Peyer's patch (tissue), 4 donors: Measurements from ENCODE around the gene MFN2. TPM values are rescaled to one million over a fixed set of nuclear protein-coding genes. Genes with fewer than 3 reads are reported as not detected.

Experiments used
- DNase-seq, 3 donors: peaks; one replicate each; pipeline ENCODE4 v3.0.0-alpha.2; 2017 to 2019
- H3K27ac ChIP-seq, 4 donors: fragments of 200-600 bp; sonication (generic); one replicate each; pipeline ENCODE4 v1.5.1; 2016 to 2019
- H3K27me3 ChIP-seq, 2 donors: fragments of 200-600 bp; sonication (generic); one replicate each; pipeline ENCODE4 v1.5.1; 2019
- H3K36me3 ChIP-seq, 3 donors: fragments of 200-600 bp; sonication (generic); one replicate each; pipeline ENCODE4 v1.5.1; 2016 to 2019
- H3K4me1 ChIP-seq, 4 donors: fragments of 200-600 bp; sonication (generic); one replicate each; pipeline ENCODE4 v1.5.1; 2016 to 2019
- H3K4me3 ChIP-seq, 4 donors: fragments of 200-600 bp; sonication (generic); 1 replicate in 3 of 4; 2 replicates in 1 of 4; pipeline ENCODE4 v1.5.1; 2016 to 2019; ENCODE audit warnings: mild to moderate bottlenecking in 1 of 4
- H3K9me3 ChIP-seq, 4 donors: fragments of 200-600 bp; sonication (generic); one replicate each; pipeline ENCODE4 v1.5.1; 2016 to 2019; ENCODE audit warnings: mild to moderate bottlenecking in 1 of 4
- POLR2A ChIP-seq, 2 donors: fragments of 450-650 bp; IDR thresholded peaks; one replicate each; pipeline ENCODE4 v1.5.1; 2017; ENCODE audit warnings: antibody characterized with exemption in 2 of 2, mild to moderate bottlenecking in 2 of 2, moderate library complexity in 2 of 2
- total RNA-seq, 4 donors: library from RNA; depleted of rRNA; stranded (reverse); fragments of >200 nt; gene quantifications; one replicate each; pipeline ENCODE4 v1.1.0, GENCODE V29; 2016
- TF ChIP-seq, protein P1 (sequence below), 6 experiments: fragments of 450-650 bp in 4 of 6; fragments of 200-600 bp in 2 of 6; sonication (generic) in 1 of 6; IDR thresholded peaks; one replicate each; pipeline ENCODE4 v1.5.1; 2017 to 2019; ENCODE audit warnings: antibody characterized with exemption in 6 of 6, mild to moderate bottlenecking in 3 of 6, moderate library complexity in 1 of 6

Gene MFN2
- total RNA-seq, 4 donors from 2014 or later = 54.5 to 101 (median 94.9) TPM

DNA sequence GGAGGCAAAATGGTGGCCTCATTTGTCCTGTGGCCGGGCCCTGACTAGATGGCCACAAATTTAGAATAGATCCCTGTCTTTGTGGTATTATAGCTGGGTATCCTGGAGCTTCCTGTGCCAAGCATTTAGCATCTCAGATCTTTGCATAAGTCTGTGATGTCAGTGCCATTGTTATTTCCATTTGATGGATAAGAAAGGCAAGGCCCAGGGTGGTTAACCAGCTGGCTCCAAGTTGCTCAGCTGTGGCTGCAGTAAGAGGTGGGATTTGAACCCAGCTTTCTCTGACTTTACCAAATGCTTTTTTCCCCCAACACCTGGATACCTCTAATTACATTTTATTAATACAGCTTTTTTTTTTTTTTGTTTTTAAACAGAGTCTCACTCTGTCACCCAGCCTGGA, 71.1 kb downstream of the MFN2 start:
- Histone ChIP-seq H3K4me3 (no peak overlapping the region), H3K36me3 (no peaks in the 10 kb centered on the region), H3K9me3 (no peaks in the 10 kb centered on the region), H3K27me3 (no peaks in the 10 kb centered on the region), H3K4me1 (peaks cover 0 to 19% (median 8%) of the 10 kb centered on the region in 4 donors), H3K27ac (no peak overlapping the region)
- DNase-seq = no peak
- no peak for TF ChIP-seq POLR2A (IDR thresholded peaks at IDR 0.05)
- TF ChIP-seq, protein P1, sequence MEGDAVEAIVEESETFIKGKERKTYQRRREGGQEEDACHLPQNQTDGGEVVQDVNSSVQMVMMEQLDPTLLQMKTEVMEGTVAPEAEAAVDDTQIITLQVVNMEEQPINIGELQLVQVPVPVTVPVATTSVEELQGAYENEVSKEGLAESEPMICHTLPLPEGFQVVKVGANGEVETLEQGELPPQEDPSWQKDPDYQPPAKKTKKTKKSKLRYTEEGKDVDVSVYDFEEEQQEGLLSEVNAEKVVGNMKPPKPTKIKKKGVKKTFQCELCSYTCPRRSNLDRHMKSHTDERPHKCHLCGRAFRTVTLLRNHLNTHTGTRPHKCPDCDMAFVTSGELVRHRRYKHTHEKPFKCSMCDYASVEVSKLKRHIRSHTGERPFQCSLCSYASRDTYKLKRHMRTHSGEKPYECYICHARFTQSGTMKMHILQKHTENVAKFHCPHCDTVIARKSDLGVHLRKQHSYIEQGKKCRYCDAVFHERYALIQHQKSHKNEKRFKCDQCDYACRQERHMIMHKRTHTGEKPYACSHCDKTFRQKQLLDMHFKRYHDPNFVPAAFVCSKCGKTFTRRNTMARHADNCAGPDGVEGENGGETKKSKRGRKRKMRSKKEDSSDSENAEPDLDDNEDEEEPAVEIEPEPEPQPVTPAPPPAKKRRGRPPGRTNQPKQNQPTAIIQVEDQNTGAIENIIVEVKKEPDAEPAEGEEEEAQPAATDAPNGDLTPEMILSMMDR (IDR thresholded peaks at IDR 0.05) = no peak

DNA sequence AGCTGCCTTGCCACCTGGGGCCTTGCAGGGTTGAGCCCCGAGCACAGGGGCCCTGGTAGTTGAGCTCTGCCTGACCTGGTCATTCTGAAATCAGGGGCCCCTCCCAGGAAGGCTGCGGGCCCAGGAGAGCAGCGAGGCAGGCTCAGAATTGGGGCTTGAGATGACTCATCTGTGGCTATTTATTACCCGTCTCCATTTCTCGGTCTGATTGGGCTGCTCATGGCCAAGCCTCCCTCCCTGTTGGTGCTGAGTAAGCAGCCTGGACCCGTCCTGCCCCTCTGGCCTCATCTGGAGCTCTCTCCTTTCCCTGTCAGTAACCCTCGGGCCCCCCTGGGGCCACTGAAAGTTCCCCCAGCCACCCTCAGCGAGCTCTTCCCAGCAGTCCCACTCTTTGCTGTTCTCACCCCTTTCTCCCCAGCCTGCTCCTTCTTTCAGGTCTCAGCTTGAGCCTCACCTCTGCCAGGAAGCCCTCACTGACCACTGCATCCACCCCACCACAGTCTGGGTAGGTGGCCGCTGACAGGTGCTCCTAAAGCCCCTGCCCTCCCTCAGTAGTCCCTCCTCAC, 71.8 kb downstream of the MFN2 start:
- no peaks in the 10 kb centered on the region for H3K36me3 ChIP-seq
- peak in 2 of 3 donors; percentile 35 to 65 for DNase-seq
- no peaks in the 10 kb centered on the region for H3K9me3 ChIP-seq
- TF ChIP-seq POLR2A (IDR thresholded peaks at IDR 0.05) = no peak
- TF ChIP-seq, protein P1 (IDR thresholded peaks at IDR 0.05) = no peak
- H3K27ac ChIP-seq = peak overlapping the region in 1 of 4 donors; percentile 10
- peaks cover 0 to 12% (median 8%) of the 10 kb centered on the region in 4 donors for H3K4me1 ChIP-seq
- no peaks in the 10 kb centered on the region for H3K27me3 ChIP-seq
- no peak overlapping the region for H3K4me3 ChIP-seq

DNA sequence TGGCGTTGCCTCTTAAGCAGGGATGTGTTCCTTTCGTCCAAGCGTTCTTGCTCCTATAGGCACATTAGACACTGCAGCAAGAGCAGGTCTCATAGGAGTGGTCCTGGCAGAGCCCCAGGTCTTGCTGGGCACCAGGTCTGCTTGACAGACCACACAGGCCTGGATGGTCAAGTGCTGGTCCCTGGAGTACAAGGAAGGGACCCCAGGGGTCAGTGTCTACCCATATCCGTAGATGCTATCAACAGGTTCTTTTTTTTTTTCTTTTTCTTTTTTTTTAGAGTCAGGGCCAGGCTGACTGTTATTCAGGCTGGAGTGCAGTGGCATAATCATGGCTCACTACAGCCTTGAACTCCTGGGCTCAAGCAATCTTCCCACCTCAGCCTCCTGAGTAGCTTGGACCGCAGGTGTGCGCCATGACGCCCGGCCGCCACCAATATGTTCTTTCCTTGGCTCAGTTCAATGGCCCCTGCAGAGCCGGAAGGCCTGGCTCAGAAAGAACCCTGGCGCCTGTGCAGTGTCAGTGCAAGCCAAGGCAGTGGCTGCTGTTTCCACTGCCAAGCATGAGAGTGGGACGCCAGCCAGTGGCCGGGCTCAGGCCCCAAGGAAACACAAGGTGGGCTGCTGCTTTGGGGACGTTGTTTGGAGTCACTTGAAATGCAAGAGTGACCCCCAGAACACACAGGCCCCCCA, 72.9 kb downstream of the MFN2 start:
- no peak for DNase-seq
- TF ChIP-seq, protein P1 (IDR thresholded peaks at IDR 0.05) = no peak
- TF ChIP-seq POLR2A (IDR thresholded peaks at IDR 0.05) = no peak
- no peak overlapping the region for H3K27ac ChIP-seq
- no peaks in the 10 kb centered on the region for H3K27me3 ChIP-seq
- H3K4me3 ChIP-seq = no peak overlapping the region
- H3K4me1 ChIP-seq = peaks cover 0 to 10% (median 7%) of the 10 kb centered on the region in 4 donors
- H3K36me3 ChIP-seq = no peaks in the 10 kb centered on the region
- H3K9me3 ChIP-seq = no peaks in the 10 kb centered on the region

DNA sequence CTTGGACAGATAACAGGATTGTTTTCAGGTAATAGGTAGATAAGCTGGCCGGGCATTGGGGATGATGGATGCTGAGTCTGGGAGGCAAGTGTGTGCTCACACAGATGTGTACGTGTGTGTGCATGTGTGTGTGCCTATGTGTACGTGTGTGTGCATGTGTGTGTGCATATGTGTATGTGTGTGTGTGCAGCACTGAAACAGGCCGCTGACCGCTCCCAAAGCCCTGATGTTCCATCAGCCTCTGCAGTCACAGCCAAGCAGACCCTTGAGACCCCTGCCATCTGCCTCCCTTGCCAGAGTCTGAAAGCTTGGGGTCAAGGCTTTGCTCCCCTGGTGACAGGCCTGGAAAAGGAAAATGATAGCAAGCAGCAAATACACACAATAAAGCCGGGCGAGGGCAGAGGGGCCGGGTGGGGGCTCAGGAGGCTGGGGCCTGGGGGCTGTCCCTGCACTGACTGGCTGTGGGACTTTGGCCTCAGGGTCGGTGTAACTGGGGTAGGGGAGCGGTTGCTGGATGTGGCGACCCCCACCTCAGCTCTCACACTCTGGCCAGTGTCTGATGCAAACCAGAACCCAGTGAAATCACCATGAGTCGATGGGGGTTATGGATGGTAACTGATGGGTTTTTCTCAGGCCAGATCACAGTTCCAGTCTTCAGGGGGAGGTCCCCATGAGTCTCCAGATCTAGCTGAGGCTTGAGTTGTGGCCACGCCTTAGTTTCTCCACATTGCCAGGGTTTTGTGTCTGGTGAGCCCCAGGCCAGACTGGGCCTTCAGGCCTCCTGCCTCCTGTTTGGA, 73.7 kb downstream of the MFN2 start:
- Histone ChIP-seq H3K4me3 (no peak overlapping the region), H3K36me3 (no peaks in the 10 kb centered on the region), H3K4me1 (peaks cover 0 to 10% (median 7%) of the 10 kb centered on the region in 4 donors), H3K9me3 (no peaks in the 10 kb centered on the region), H3K27me3 (no peaks in the 10 kb centered on the region), H3K27ac (no peak overlapping the region)
- TF ChIP-seq, protein P1 (IDR thresholded peaks at IDR 0.05) = no peak
- TF ChIP-seq POLR2A (IDR thresholded peaks at IDR 0.05) = no peak
- no peak for DNase-seq

DNA sequence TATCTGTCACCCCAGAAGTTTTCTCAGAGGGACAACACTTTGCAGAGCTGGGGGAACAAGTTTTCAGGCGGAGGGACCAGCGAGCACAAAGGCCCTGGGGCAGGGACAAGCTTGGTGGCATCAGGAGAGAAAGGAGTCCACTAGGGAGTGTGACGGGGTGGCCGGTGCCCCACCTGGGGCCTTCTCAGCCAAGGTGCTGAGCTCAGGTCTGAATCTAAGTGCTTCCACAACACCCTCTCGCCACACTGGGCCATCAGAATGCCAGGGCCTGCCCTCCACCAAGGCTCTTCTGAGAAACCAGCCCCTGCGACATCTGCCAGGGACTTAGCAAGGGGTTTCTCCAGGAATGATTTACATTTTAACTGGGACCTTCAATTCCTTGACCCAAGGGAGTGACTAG, 75.0 kb downstream of the MFN2 start:
- Histone ChIP-seq H3K27me3 (no peaks in the 10 kb centered on the region), H3K36me3 (no peaks in the 10 kb centered on the region), H3K4me3 (no peak overlapping the region), H3K9me3 (no peaks in the 10 kb centered on the region), H3K27ac (no peak overlapping the region), H3K4me1 (peaks cover 0 to 10% (median 7%) of the 10 kb centered on the region in 4 donors)
- no peak for TF ChIP-seq POLR2A (IDR thresholded peaks at IDR 0.05)
- TF ChIP-seq, protein P1 (IDR thresholded peaks at IDR 0.05) = no peak
- DNase-seq = no peak
